Mammary epithelial cell (primary cell): Measurements from ENCODE around the gene NAA10.

ENCODE experiments used
- CTCF ChIP-seq, 2 donors: IDR thresholded peaks in 1 of 2; conservative IDR thresholded peaks in 1 of 2; 2 replicates each; pipeline ENCODE4 v1.5.1; 2011 to 2012; ENCODE audit warnings: inconsistent platforms in 2 of 2, low read length in 2 of 2, mild to moderate bottlenecking in 2 of 2, control low read depth in 1 of 2, low read depth in 1 of 2; ENCODE audit not compliant: insufficient read depth in 1 of 2; ENCODE audit errors: extremely low read depth in 1 of 2
- EZH2 ChIP-seq: IDR thresholded peaks from 2 replicates; pipeline ENCODE4 v1.6.1; 2012; ENCODE audit warnings: low read length, inconsistent platforms, borderline replicate concordance

DNA sequence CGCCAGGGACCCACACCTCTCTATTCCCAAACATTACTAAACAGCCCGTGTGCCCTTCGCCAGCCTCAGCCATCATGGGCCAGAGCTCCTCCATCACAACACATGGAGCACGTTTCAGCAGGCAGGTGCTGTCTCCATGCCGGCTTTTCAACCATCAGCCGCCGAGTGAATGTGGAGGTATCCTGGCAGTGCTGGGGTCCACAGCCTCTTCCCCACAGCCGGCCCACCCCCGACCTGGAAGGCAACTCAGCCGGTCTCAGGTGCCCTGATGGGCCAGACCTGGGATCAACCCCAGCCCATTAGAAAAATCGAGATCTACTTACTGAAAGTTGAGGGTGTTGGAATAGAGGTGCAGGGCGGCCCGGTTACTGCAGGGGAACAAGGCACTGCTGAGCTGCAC lies 3.1 kb downstream of the NAA10 start:
- TF ChIP-seq CTCF (conservative IDR thresholded peaks at IDR 0.05 in 1 of 2, IDR thresholded peaks at IDR 0.05 in 1 of 2; ENCODE audit: extremely low read depth in 1 of 2, insufficient read depth in 1 of 2, low read depth in 1 of 2, low read length in 2 of 2), result no peak
- TF ChIP-seq EZH2, result no peak
